Measurements from ENCODE around the gene CCNL1.

Gene CCNL1

GRCh38 chr3:157152438-157152837 is 7.5 kb downstream of the CCNL1 start:
- DNase-seq (ENCODE audit: low read depth, low spot score), result no peak
- in situ Hi-C loops (cut with HindIII; ENCODE audit: low sequenced_read_pairs), result no loop called here
- no peak for TF ChIP-seq CTCF (IDR thresholded peaks at IDR 0.05; ENCODE audit: low read depth, low read length)
- H3K4me3 ChIP-seq (ENCODE audit: low read depth, low read length), result no peak overlapping the region

GRCh38 chr3:157151627-157152026 is 8.3 kb downstream of the CCNL1 start:
- no peak for DNase-seq (ENCODE audit: low read depth, low spot score)
- TF ChIP-seq CTCF (IDR thresholded peaks at IDR 0.05; ENCODE audit: low read depth, low read length), result no peak
- no peak overlapping the region for H3K4me3 ChIP-seq (ENCODE audit: low read depth, low read length)
- in situ Hi-C loops (cut with HindIII; ENCODE audit: low sequenced_read_pairs), result no loop called here

- no peak for DNase-seq (ENCODE audit: low read depth, low spot score)
- TF ChIP-seq CTCF (IDR thresholded peaks at IDR 0.05; ENCODE audit: low read depth, low read length), result no peak
- in situ Hi-C loops (cut with HindIII; ENCODE audit: low sequenced_read_pairs), result no loop called here
- no peak overlapping the region for H3K4me3 ChIP-seq (ENCODE audit: low read depth, low read length)
Observed at GRCh38 chr3:157151151-157151550, 8.8 kb downstream of the CCNL1 start.

- H3K4me3 ChIP-seq (ENCODE audit: low read depth, low read length), result no peak overlapping the region
- no peak for TF ChIP-seq CTCF (IDR thresholded peaks at IDR 0.05; ENCODE audit: low read depth, low read length)
- in situ Hi-C loops (cut with HindIII; ENCODE audit: low sequenced_read_pairs), result no loop called here
- DNase-seq (ENCODE audit: low read depth, low spot score), result no peak
Observed at GRCh38 chr3:157149136-157149696, 10.7 kb downstream of the CCNL1 start.

GRCh38 chr3:157148196-157148889 is 11.6 kb downstream of the CCNL1 start:
- no peak for TF ChIP-seq CTCF (IDR thresholded peaks at IDR 0.05; ENCODE audit: low read depth, low read length)
- in situ Hi-C loops (cut with HindIII; ENCODE audit: low sequenced_read_pairs), result no loop called here

GRCh38 chr3:157147099-157147803 is 12.7 kb downstream of the CCNL1 start:
- TF ChIP-seq CTCF (IDR thresholded peaks at IDR 0.05; ENCODE audit: low read depth, low read length), result no peak
- in situ Hi-C loops (cut with HindIII; ENCODE audit: low sequenced_read_pairs), result no loop called here
- DNase-seq (ENCODE audit: low read depth, low spot score), result no peak

More at GRCh38 chr3:157148196-157148889, 11.6 kb downstream of the CCNL1 start:
- DNase-seq (ENCODE audit: low read depth, low spot score), result no peak
- no peak overlapping the region for H3K4me3 ChIP-seq (ENCODE audit: low read depth, low read length)

More at GRCh38 chr3:157147099-157147803, 12.7 kb downstream of the CCNL1 start:
- H3K4me3 ChIP-seq (ENCODE audit: low read depth, low read length), result no peak overlapping the region
